Smooth muscle cell (in vitro differentiated cells): ENCODE results near the gene NUMA1. TPM values are rescaled to one million over a fixed set of nuclear protein-coding genes. Genes with fewer than 3 reads are reported as not detected.
A peak's percentile ranks its signal among the peaks of the same experiment; 100 is the strongest.

ENCODE experiments used
- DNase-seq: peaks from one replicate; lab custom pipeline; 2025; ENCODE audit not compliant: unreplicated experiment; lab: John Stamatoyannopoulos, UW
- H2AFZ ChIP-seq: fragments of 200-600 bp; sonication (generic); 2 replicates; pipeline ENCODE4 v1.6.0; 2016; ENCODE audit warnings: antibody characterized with exemption, low read depth, mild to moderate bottlenecking
- H3F3A ChIP-seq: fragments of 200-600 bp; sonication (generic); 2 replicates; pipeline ENCODE4 v1.6.0; 2017; ENCODE audit warnings: antibody characterized with exemption, low read depth
- H3K27ac ChIP-seq: fragments of 200-600 bp; sonication (generic); 2 replicates; pipeline ENCODE4 v1.5.1; 2016; ENCODE audit warnings: low read depth, mild to moderate bottlenecking
- H3K27me3 ChIP-seq: fragments of 200-600 bp; sonication (generic); 2 replicates; pipeline ENCODE4 v1.6.1; 2016; ENCODE audit warnings: low read depth, mild to moderate bottlenecking
- H3K36me3 ChIP-seq: fragments of 200-600 bp; sonication (generic); 2 replicates; pipeline ENCODE4 v1.5.1; 2016; ENCODE audit warnings: low read depth
- H3K4me1 ChIP-seq: fragments of 200-600 bp; sonication (generic); 2 replicates; pipeline ENCODE4 v1.5.1; 2016; ENCODE audit warnings: low read depth
- H3K4me2 ChIP-seq: fragments of 200-600 bp; sonication (generic); 2 replicates; pipeline ENCODE4 v1.6.0; 2016; ENCODE audit warnings: mild to moderate bottlenecking
- H3K4me3 ChIP-seq: fragments of 200-600 bp; sonication (generic); 2 replicates; pipeline ENCODE4 v1.5.1; 2016; ENCODE audit warnings: mild to moderate bottlenecking
- H3K79me2 ChIP-seq: fragments of 200-600 bp; sonication (generic); 2 replicates; pipeline ENCODE4 v1.6.0; 2016; ENCODE audit warnings: low read depth, mild to moderate bottlenecking
- H3K9ac ChIP-seq: fragments of 200-600 bp; sonication (generic); 2 replicates; pipeline ENCODE4 v1.6.0; 2016; ENCODE audit warnings: low read depth
- H3K9me3 ChIP-seq: fragments of 200-600 bp; sonication (generic); replicated peaks from 2 replicates; pipeline ENCODE4 v1.5.1; 2016; ENCODE audit warnings: low read depth
- H4K20me1 ChIP-seq: fragments of 200-600 bp; sonication (generic); 2 replicates; pipeline ENCODE4 v1.6.0; 2016; ENCODE audit warnings: low read depth
- CTCF ChIP-seq: fragments of 200-600 bp; sonication (generic); IDR thresholded peaks from 2 replicates; pipeline ENCODE4 v1.5.1; 2017; ENCODE audit warnings: borderline replicate concordance, mild to moderate bottlenecking, antibody characterized with exemption; ENCODE audit not compliant: insufficient read depth, poor library complexity, severe bottlenecking
- WGBS: methylation state at CpG from one replicate; pipeline ENCODE4 v1.1.7; 2016; ENCODE audit warnings: low lambda C conversion rate; 5-methylcytosine and 5-hydroxymethylcytosine counted together
- polyA plus RNA-seq: library from polyadenylated mRNA; unstranded; fragments of >200 nt; fragmentation: Nextera tagmentation; extraction: Ambion mirVana; gene quantifications from 2 replicates; pipeline ENCODE4 v1.2.1, GENCODE V29; 2016
- total RNA-seq: library from RNA; depleted of rRNA; stranded (reverse); fragments of >200 nt; gene quantifications from 2 replicates; pipeline ENCODE4 v1.2.3, GENCODE V29; 2014

NUMA1 gene
- total RNA-seq (79.4 and 107 TPM in 2 replicates), polyA plus RNA-seq (72.4 and 92.1 TPM in 2 replicates)

- peak; percentile 93 for DNase-seq
- Histone ChIP-seq H3K36me3 (no peaks in the 10 kb centered on the region), H3K9me3 (no peaks in the 10 kb centered on the region), H3K4me3 (peak within 1 kb of the TSS; percentile 82), H4K20me1 (no peaks in the 10 kb centered on the region), H3F3A (peaks cover 10% of the 10 kb centered on the region), H3K27me3 (no peaks in the 10 kb centered on the region), H3K9ac (peak within 1 kb of the TSS; percentile 87), H3K4me2 (peak within 1 kb of the TSS; percentile 88), H3K79me2 (peaks cover 39% of the 10 kb centered on the region), H3K4me1 (peaks cover 18% of the 10 kb centered on the region), H3K27ac (peak within 1 kb of the TSS; percentile 92), H2AFZ (peak within 1 kb of the TSS; percentile 64)
- TF ChIP-seq CTCF: no peak
- WGBS: 2% methylated on average over 60 of the region's 60 CpGs
These were observed at the start of gene NUMA1, which contains the start of gene LRRC51 for GRCh38 chr11:72080326-72081183. Gene NUMA1, minus strand, starts transcription at chr11:72080542. Its CDS starts 44,599 bp downstream, at chr11:72035943. Gene LRRC51, plus strand, starts transcription at chr11:72080850. Its CDS starts 8,234 bp downstream, at chr11:72089084.

- H3K27me3 ChIP-seq: peaks cover 17% of the 10 kb centered on the region
- WGBS: 86% methylated on average over 3 of the region's 3 CpGs
These were observed 49.0 kb upstream of the NUMA1 start for GRCh38 chr11:72129381-72129780.

GRCh38 chr11:72127923-72128322 lies 47.6 kb upstream of the NUMA1 start:
- no peaks in the 10 kb centered on the region for H3F3A ChIP-seq
- no peak overlapping the region for H3K27ac ChIP-seq
- no peaks in the 10 kb centered on the region for H4K20me1 ChIP-seq
- H3K4me2 ChIP-seq: no peak overlapping the region
- no peak for TF ChIP-seq CTCF
- no peaks in the 10 kb centered on the region for H3K4me1 ChIP-seq
- no peak for DNase-seq
- no peaks in the 10 kb centered on the region for H3K79me2 ChIP-seq
- no peaks in the 10 kb centered on the region for H3K9me3 ChIP-seq
- H2AFZ ChIP-seq: no peak overlapping the region
- 71% methylated on average over 2 of the region's 2 CpGs for WGBS
- H3K27me3 ChIP-seq: peaks cover 12% of the 10 kb centered on the region
- H3K36me3 ChIP-seq: no peaks in the 10 kb centered on the region
- no peak overlapping the region for H3K4me3 ChIP-seq
- H3K9ac ChIP-seq: no peak overlapping the region

More at GRCh38 chr11:72129381-72129780, 49.0 kb upstream of the NUMA1 start:
- Histone ChIP-seq H3K4me3 (no peak overlapping the region), H3K27ac (no peak overlapping the region), H3K9me3 (no peaks in the 10 kb centered on the region), H3K79me2 (no peaks in the 10 kb centered on the region), H3K4me1 (no peaks in the 10 kb centered on the region), H3K4me2 (no peak overlapping the region), H3K36me3 (no peaks in the 10 kb centered on the region), H3K9ac (no peak overlapping the region), H2AFZ (no peak overlapping the region), H4K20me1 (no peaks in the 10 kb centered on the region), H3F3A (no peaks in the 10 kb centered on the region)
- TF ChIP-seq CTCF: no peak
- DNase-seq: no peak

- no peak overlapping the region for H3K4me3 ChIP-seq
- no peaks in the 10 kb centered on the region for H3K36me3 ChIP-seq
- H3K9ac ChIP-seq: no peak overlapping the region
- no peak overlapping the region for H3K27ac ChIP-seq
- H3F3A ChIP-seq: no peaks in the 10 kb centered on the region
- H3K27me3 ChIP-seq: no peaks in the 10 kb centered on the region
- DNase-seq: no peak
- no peaks in the 10 kb centered on the region for H4K20me1 ChIP-seq
- H2AFZ ChIP-seq: no peak overlapping the region
- WGBS: 73% methylated on average over 1 of the region's 1 CpG
- H3K4me2 ChIP-seq: no peak overlapping the region
- no peaks in the 10 kb centered on the region for H3K4me1 ChIP-seq
- H3K79me2 ChIP-seq: no peaks in the 10 kb centered on the region
- TF ChIP-seq CTCF: no peak
- no peaks in the 10 kb centered on the region for H3K9me3 ChIP-seq
These were observed 45.6 kb upstream of the NUMA1 start for GRCh38 chr11:72125956-72126355.
